Neuronal stem cell (in vitro differentiated cells): Measurements from ENCODE around the gene RNF145.

Experiments used
- DNase-seq: peaks from one replicate; pipeline ENCODE4 v3.0.0-alpha.2; 2013; ENCODE audit warnings: low spot score
- H2AFZ ChIP-seq: one replicate; pipeline ENCODE4 v1.6.1; 2013; ENCODE audit warnings: mild to moderate bottlenecking, low read length, inconsistent platforms
- H2AK5ac ChIP-seq: 2 replicates; pipeline ENCODE4 v1.6.1; 2013; ENCODE audit warnings: low read depth, mild to moderate bottlenecking, inconsistent platforms, low read length, moderate library complexity, mixed read lengths
- H2BK120ac ChIP-seq: 2 replicates; pipeline ENCODE4 v1.6.1; 2013; ENCODE audit warnings: low read depth, mild to moderate bottlenecking, inconsistent platforms, low read length, moderate library complexity, mixed read lengths
- H2BK12ac ChIP-seq: one replicate; pipeline ENCODE4 v1.6.1; 2013; ENCODE audit warnings: low read length, inconsistent platforms
- H2BK15ac ChIP-seq: 2 replicates; pipeline ENCODE4 v1.6.1; 2013; ENCODE audit warnings: mild to moderate bottlenecking, low read length, inconsistent platforms, mixed read lengths
- H2BK5ac ChIP-seq: one replicate; pipeline ENCODE4 v1.6.1; 2013; ENCODE audit warnings: inconsistent platforms, mild to moderate bottlenecking, low read length, moderate library complexity
- H3K14ac ChIP-seq: one replicate; pipeline ENCODE4 v1.6.1; 2013; ENCODE audit warnings: low read length, inconsistent platforms
- H3K18ac ChIP-seq: 2 replicates; pipeline ENCODE4 v1.6.1; 2013; ENCODE audit warnings: low read length, inconsistent platforms
- H3K23ac ChIP-seq: 2 replicates; pipeline ENCODE4 v1.6.1; 2013; ENCODE audit warnings: low read depth, mild to moderate bottlenecking, mixed read lengths, low read length, inconsistent platforms; ENCODE audit not compliant: poor library complexity
- H3K27ac ChIP-seq: replicated peaks from 3 replicates; pipeline ENCODE4 v1.5.1; 2013; ENCODE audit warnings: low read length, inconsistent platforms
- H3K27me3 ChIP-seq, 3 experiments: 2 replicates each; pipeline ENCODE4 v1.6.1; 2013; ENCODE audit warnings: low read length in 3 of 3, mild to moderate bottlenecking in 2 of 3, inconsistent platforms in 1 of 3, low read depth in 1 of 3, mixed read lengths in 1 of 3, moderate library complexity in 1 of 3; ENCODE audit not compliant: control insufficient read depth in 3 of 3, insufficient read depth in 3 of 3
- H3K36me3 ChIP-seq, 2 donors: replicated peaks in 1 of 2; 2 replicates each; pipeline ENCODE4 v1.6.1; 2013; ENCODE audit warnings: low read length in 2 of 2; ENCODE audit not compliant: control insufficient read depth in 2 of 2, insufficient read depth in 2 of 2
- H3K4ac ChIP-seq: 2 replicates; pipeline ENCODE4 v1.6.1; 2013; ENCODE audit warnings: inconsistent platforms, mild to moderate bottlenecking, low read length, moderate library complexity
- H3K4me1 ChIP-seq, 2 donors: 1 replicate in 1 of 2; 2 replicates in 1 of 2; pipeline ENCODE4 v1.6.1; 2013; ENCODE audit warnings: low read length in 2 of 2, low read depth in 1 of 2; ENCODE audit not compliant: control insufficient read depth in 2 of 2, insufficient read depth in 1 of 2
- H3K4me2 ChIP-seq: one replicate; pipeline ENCODE4 v1.6.1; 2013; ENCODE audit warnings: mild to moderate bottlenecking, low read length, inconsistent platforms; ENCODE audit not compliant: insufficient read depth, poor library complexity, severe bottlenecking
- H3K4me3 ChIP-seq, 2 donors: 2 replicates each; pipeline ENCODE4 v1.5.1; 2013; ENCODE audit warnings: low read length in 2 of 2, mild to moderate bottlenecking in 2 of 2, inconsistent platforms in 1 of 2, moderate library complexity in 1 of 2
- H3K79me1 ChIP-seq: one replicate; pipeline ENCODE4 v1.6.1; 2013; ENCODE audit warnings: low read depth, mild to moderate bottlenecking, inconsistent platforms, low read length, moderate library complexity
- H3K9ac ChIP-seq: one replicate; pipeline ENCODE4 v1.6.1; 2013; ENCODE audit warnings: mild to moderate bottlenecking, low read depth, low read length, inconsistent platforms; ENCODE audit not compliant: poor library complexity
- H3K9me3 ChIP-seq, 2 donors: replicated peaks in 1 of 2; 2 replicates each; pipeline versions ENCODE3 to v1.6.1; 2013; ENCODE audit warnings: low read length in 2 of 2, mild to moderate bottlenecking in 2 of 2, inconsistent platforms in 1 of 2, low read depth in 1 of 2, mixed read lengths in 1 of 2, moderate library complexity in 1 of 2; ENCODE audit not compliant: control insufficient read depth in 2 of 2, insufficient read depth in 1 of 2
- H4K8ac ChIP-seq: one replicate; pipeline ENCODE4 v1.6.1; 2013; ENCODE audit warnings: low read depth, mild to moderate bottlenecking, inconsistent platforms, low read length, moderate library complexity
- H4K91ac ChIP-seq: one replicate; pipeline ENCODE4 v1.6.1; 2013; ENCODE audit warnings: low read length, low read depth, mild to moderate bottlenecking, inconsistent platforms; ENCODE audit not compliant: poor library complexity
- WGBS, 2 donors: extraction: QIAGEN DNeasy Blood & Tissue Kit; methylation state at CpG; one replicate each; pipeline ENCODE4 v1.1.7; 2013; ENCODE audit warnings: missing lambda C conversion rate in 2 of 2, mixed read lengths in 1 of 2; ENCODE audit not compliant: insufficient read length in 2 of 2, insufficient replicate concordance in 1 of 2; ENCODE audit errors: extremely low coverage in 2 of 2; 5-methylcytosine and 5-hydroxymethylcytosine counted together

RNF145 gene

GRCh38 chr5:159220206-159220605 lies 10.9 kb upstream of the RNF145 start:
- H2BK15ac ChIP-seq = no peak overlapping the region
- no peak overlapping the region for H2AK5ac ChIP-seq
- H4K8ac ChIP-seq = no peak overlapping the region
- no peak overlapping the region for H3K4me2 ChIP-seq
- H2AFZ ChIP-seq = no peak overlapping the region
- H3K14ac ChIP-seq = no peak overlapping the region
- H2BK5ac ChIP-seq = no peak overlapping the region
- H3K9ac ChIP-seq = no peak overlapping the region
- no peak overlapping the region for H2BK120ac ChIP-seq
- no peaks in the 10 kb centered on the region for H3K9me3 ChIP-seq
- no peak overlapping the region for H3K4ac ChIP-seq
- no CpG with 5 or more reads among the region's 5 CpGs for WGBS, 2 donors
- H3K4me1 ChIP-seq = no peaks in the 10 kb centered on the region
- no peak for DNase-seq
- H3K4me3 ChIP-seq = no peak overlapping the region
- no peak overlapping the region for H3K23ac ChIP-seq
- no peak overlapping the region for H3K27ac ChIP-seq
- peaks cover 0 to 13% (median 0%) of the 10 kb centered on the region in 3 experiments for H3K27me3 ChIP-seq
- no peaks in the 10 kb centered on the region for H3K79me1 ChIP-seq
- H4K91ac ChIP-seq = no peak overlapping the region
- H3K18ac ChIP-seq = no peak overlapping the region
- H3K36me3 ChIP-seq = no peaks in the 10 kb centered on the region
- H2BK12ac ChIP-seq = no peak overlapping the region

GRCh38 chr5:159218595-159219023 lies 9.3 kb upstream of the RNF145 start:
- Histone ChIP-seq H3K9ac (no peak overlapping the region), H3K4ac (no peak overlapping the region), H2AK5ac (no peak overlapping the region), H3K36me3 (no peaks in the 10 kb centered on the region), H3K27ac (no peak overlapping the region), H3K9me3 (no peaks in the 10 kb centered on the region), H4K91ac (no peak overlapping the region), H3K27me3 (peaks cover 0 to 6% (median 0%) of the 10 kb centered on the region in 3 experiments), H2AFZ (no peak overlapping the region), H4K8ac (no peak overlapping the region), H2BK15ac (no peak overlapping the region), H3K14ac (no peak overlapping the region), H2BK5ac (no peak overlapping the region), H3K18ac (no peak overlapping the region), H3K4me2 (no peak overlapping the region), H2BK12ac (no peak overlapping the region), H3K4me1 (peaks cover 0 to 1% of the 10 kb centered on the region in 2 donors), H3K79me1 (no peaks in the 10 kb centered on the region), H3K4me3 (no peak overlapping the region), H3K23ac (no peak overlapping the region), H2BK120ac (no peak overlapping the region)
- DNase-seq = no peak
- no CpG with 5 or more reads among the region's 2 CpGs for WGBS, 2 donors

GRCh38 chr5:159217236-159217635 lies 7.9 kb upstream of the RNF145 start:
- no peak overlapping the region for H2AFZ ChIP-seq
- no peak overlapping the region for H2BK120ac ChIP-seq
- H3K27ac ChIP-seq = no peak overlapping the region
- no peak overlapping the region for H3K23ac ChIP-seq
- H4K8ac ChIP-seq = no peak overlapping the region
- H2BK15ac ChIP-seq = no peak overlapping the region
- H2BK5ac ChIP-seq = no peak overlapping the region
- no peak overlapping the region for H3K4ac ChIP-seq
- H3K27me3 ChIP-seq = no peaks in the 10 kb centered on the region
- H3K4me1 ChIP-seq = peaks cover 0 to 1% of the 10 kb centered on the region in 2 donors
- H3K4me3 ChIP-seq = no peak overlapping the region
- no peak for DNase-seq
- no CpG with 5 or more reads among the region's 2 CpGs for WGBS, 2 donors
- H2AK5ac ChIP-seq = no peak overlapping the region
- no peaks in the 10 kb centered on the region for H3K9me3 ChIP-seq
- no peak overlapping the region for H3K9ac ChIP-seq
- H3K79me1 ChIP-seq = no peaks in the 10 kb centered on the region
- no peak overlapping the region for H4K91ac ChIP-seq
- no peak overlapping the region for H2BK12ac ChIP-seq
- H3K36me3 ChIP-seq = no peaks in the 10 kb centered on the region
- no peak overlapping the region for H3K14ac ChIP-seq
- H3K18ac ChIP-seq = no peak overlapping the region
- H3K4me2 ChIP-seq = no peak overlapping the region

GRCh38 chr5:159216454-159216853 lies 7.1 kb upstream of the RNF145 start:
- Histone ChIP-seq H4K91ac (no peak overlapping the region), H2BK120ac (no peak overlapping the region), H2AK5ac (no peak overlapping the region), H3K9ac (no peak overlapping the region), H3K4me1 (peaks cover 0 to 5% of the 10 kb centered on the region in 2 donors), H3K4ac (no peak overlapping the region), H3K4me2 (no peak overlapping the region), H2BK12ac (no peak overlapping the region), H4K8ac (no peak overlapping the region), H3K4me3 (no peak overlapping the region), H3K9me3 (no peaks in the 10 kb centered on the region), H3K79me1 (no peaks in the 10 kb centered on the region), H3K36me3 (no peaks in the 10 kb centered on the region), H3K27ac (no peak overlapping the region), H2BK15ac (no peak overlapping the region), H3K14ac (no peak overlapping the region), H2BK5ac (no peak overlapping the region), H3K23ac (no peak overlapping the region), H3K18ac (no peak overlapping the region), H3K27me3 (no peaks in the 10 kb centered on the region), H2AFZ (peak overlapping the region; percentile 32)
- WGBS, 2 donors = no CpG with 5 or more reads among the region's 2 CpGs
- DNase-seq = no peak
